ENCODE results near the gene DOCK9. TPM values are rescaled to one million over a fixed set of nuclear protein-coding genes. Genes with fewer than 3 reads are reported as not detected.

Gene DOCK9
- total RNA-seq, 2 experiments from 2014 or later, result 33.4 to 36.9 TPM

DNA sequence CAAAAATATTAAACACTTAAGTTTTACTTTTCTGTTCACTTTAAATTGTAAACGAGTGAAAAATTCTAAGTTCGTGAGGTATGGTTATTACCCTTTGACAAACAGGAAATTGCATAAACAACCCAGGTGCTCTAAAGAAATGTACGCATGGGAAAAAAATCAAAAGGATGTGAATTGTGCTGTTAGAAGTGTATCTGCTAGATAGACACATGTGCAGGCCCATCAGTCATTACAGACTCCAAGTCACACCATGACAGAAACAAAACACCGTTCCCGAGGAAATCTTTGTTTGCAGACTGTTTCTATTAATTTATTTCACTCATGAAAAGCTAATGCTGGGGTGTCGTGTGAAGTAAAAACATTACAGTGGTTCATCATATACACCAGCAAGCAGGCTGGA lies 17.0 kb upstream of the DOCK9 start:
- ChIA-PET POLR2A (no interaction called here), CTCF (interaction anchor here (0.9 kb wide), 1 partner anchor 9 kb away, joined by 3 read pairs; no protein-coding TSS in a partner anchor)
- ATAC-seq (peak; percentile 43), DNase-seq (no peak)
- peaks cover 5% of the 10 kb centered on the region for H3K36me3 Mint-ChIP-seq (ENCODE audit: low read depth)
- TF ChIP-seq, protein P1, sequence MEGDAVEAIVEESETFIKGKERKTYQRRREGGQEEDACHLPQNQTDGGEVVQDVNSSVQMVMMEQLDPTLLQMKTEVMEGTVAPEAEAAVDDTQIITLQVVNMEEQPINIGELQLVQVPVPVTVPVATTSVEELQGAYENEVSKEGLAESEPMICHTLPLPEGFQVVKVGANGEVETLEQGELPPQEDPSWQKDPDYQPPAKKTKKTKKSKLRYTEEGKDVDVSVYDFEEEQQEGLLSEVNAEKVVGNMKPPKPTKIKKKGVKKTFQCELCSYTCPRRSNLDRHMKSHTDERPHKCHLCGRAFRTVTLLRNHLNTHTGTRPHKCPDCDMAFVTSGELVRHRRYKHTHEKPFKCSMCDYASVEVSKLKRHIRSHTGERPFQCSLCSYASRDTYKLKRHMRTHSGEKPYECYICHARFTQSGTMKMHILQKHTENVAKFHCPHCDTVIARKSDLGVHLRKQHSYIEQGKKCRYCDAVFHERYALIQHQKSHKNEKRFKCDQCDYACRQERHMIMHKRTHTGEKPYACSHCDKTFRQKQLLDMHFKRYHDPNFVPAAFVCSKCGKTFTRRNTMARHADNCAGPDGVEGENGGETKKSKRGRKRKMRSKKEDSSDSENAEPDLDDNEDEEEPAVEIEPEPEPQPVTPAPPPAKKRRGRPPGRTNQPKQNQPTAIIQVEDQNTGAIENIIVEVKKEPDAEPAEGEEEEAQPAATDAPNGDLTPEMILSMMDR (IDR thresholded peaks at IDR 0.05), result no peak
- H3K27ac Mint-ChIP-seq, result peak overlapping the region; percentile 64
- intact Hi-C loops (cut with micrococcal nuclease), result no loop called here
- no peak overlapping the region for H3K4me3 Mint-ChIP-seq
- peaks cover 75% of the 10 kb centered on the region for H3K4me1 Mint-ChIP-seq (ENCODE audit: low read depth)
- no peaks in the 10 kb centered on the region for H3K9me3 Mint-ChIP-seq
- H3K27me3 Mint-ChIP-seq, result no peaks in the 10 kb centered on the region

DNA sequence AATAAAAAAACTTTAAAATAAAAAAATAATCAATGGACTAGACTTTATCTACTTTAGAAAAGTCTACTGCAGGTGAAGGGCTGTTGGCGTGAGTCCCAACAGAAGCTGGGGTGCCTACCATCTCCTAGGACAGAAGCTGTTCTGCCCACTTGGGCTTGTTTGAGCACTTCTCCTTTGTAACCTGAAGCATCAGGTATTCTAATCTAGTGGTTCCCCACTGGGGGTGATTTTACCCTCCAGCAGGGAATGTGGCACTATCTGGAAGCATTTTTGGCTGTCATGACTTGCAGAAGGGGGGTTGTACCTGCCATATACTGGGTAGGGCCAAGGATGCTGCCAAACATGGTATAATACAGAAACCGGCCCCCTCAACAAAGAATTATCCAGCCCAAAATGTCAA lies 16.2 kb upstream of the DOCK9 start:
- H3K27ac Mint-ChIP-seq, result no peak overlapping the region
- no peak overlapping the region for H3K4me3 Mint-ChIP-seq
- POLR2A ChIA-PET, result no interaction called here
- intact Hi-C loops (cut with micrococcal nuclease), result no loop called here
- H3K27me3 Mint-ChIP-seq, result no peaks in the 10 kb centered on the region
- DNase-seq (no peak), ATAC-seq (no peak)
- no peaks in the 10 kb centered on the region for H3K9me3 Mint-ChIP-seq
- CTCF ChIA-PET, result no interaction called here
- H3K36me3 Mint-ChIP-seq (ENCODE audit: low read depth), result peaks cover 5% of the 10 kb centered on the region
- H3K4me1 Mint-ChIP-seq (ENCODE audit: low read depth), result peaks cover 75% of the 10 kb centered on the region
- TF ChIP-seq, protein P1 (IDR thresholded peaks at IDR 0.05), result no peak

DNA sequence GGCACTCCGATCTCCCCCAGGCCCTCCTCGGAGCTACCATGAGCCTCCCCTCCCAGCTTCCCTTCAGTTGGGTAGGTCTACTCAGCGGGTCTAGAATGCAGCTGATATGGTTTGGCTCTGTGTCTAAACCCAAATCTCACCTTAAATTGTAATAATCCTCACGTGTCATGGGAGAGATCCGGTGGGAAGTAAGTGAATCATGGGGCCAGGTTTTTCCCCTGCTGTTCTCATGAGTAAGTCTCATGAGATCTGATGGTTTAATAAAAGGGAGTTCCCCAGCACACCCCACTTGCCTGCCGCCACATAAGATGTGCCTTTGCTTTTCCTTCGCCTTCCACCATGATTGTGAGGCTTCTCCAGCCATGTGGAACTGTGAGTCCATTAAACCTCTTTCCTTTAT lies 14.5 kb upstream of the DOCK9 start:
- Mint-ChIP-seq H3K4me1 (ENCODE audit: low read depth) (peaks cover 69% of the 10 kb centered on the region), H3K27me3 (no peaks in the 10 kb centered on the region), H3K9me3 (no peaks in the 10 kb centered on the region), H3K4me3 (no peak overlapping the region), H3K36me3 (ENCODE audit: low read depth) (peaks cover 5% of the 10 kb centered on the region), H3K27ac (peak overlapping the region; percentile 12)
- CTCF ChIA-PET, result interaction anchor here (0.9 kb wide), 1 partner anchor 42 kb away, joined by 3 read pairs; no protein-coding TSS in a partner anchor
- POLR2A ChIA-PET, result interaction anchor here (1.0 to 1.5 kb wide), 3 partner anchors 10 to 59 kb away, joined by 3 read pairs; no protein-coding TSS in a partner anchor
- no peak for ATAC-seq
- intact Hi-C loops (cut with micrococcal nuclease), result no loop called here
- TF ChIP-seq, protein P1 (IDR thresholded peaks at IDR 0.05), result no peak
- no peak for DNase-seq

DNA sequence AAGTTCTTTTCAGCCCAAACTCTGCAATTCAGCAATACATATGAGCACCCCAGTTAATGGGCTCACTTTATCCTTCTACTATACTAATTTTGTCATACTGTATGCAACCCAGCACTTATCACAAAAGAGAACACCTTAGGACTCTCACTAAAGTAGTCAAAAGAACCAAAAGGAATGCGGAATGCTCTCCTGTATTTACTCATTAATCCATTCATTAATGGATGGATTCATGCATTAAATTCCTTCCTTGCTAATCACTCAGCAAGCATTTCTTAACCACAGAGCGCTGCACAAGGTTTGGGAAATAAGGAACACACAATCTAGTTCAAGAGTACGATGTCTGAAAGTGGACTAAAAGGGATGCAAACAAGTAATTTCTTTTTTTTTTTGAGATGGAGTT lies 12.8 kb upstream of the DOCK9 start:
- intact Hi-C loops (cut with micrococcal nuclease), result no loop called here
- DNase-seq (no peak), ATAC-seq (no peak)
- Mint-ChIP-seq H3K36me3 (ENCODE audit: low read depth) (peaks cover 6% of the 10 kb centered on the region), H3K27ac (no peak overlapping the region), H3K9me3 (no peaks in the 10 kb centered on the region), H3K4me1 (ENCODE audit: low read depth) (peaks cover 71% of the 10 kb centered on the region), H3K4me3 (no peak overlapping the region), H3K27me3 (no peaks in the 10 kb centered on the region)
- TF ChIP-seq, protein P1 (IDR thresholded peaks at IDR 0.05), result no peak
- ChIA-PET CTCF (interaction anchor here (1.0 kb wide), 1 partner anchor 21 kb away, joined by 4 read pairs; no protein-coding TSS in a partner anchor), POLR2A (no interaction called here)

DNA sequence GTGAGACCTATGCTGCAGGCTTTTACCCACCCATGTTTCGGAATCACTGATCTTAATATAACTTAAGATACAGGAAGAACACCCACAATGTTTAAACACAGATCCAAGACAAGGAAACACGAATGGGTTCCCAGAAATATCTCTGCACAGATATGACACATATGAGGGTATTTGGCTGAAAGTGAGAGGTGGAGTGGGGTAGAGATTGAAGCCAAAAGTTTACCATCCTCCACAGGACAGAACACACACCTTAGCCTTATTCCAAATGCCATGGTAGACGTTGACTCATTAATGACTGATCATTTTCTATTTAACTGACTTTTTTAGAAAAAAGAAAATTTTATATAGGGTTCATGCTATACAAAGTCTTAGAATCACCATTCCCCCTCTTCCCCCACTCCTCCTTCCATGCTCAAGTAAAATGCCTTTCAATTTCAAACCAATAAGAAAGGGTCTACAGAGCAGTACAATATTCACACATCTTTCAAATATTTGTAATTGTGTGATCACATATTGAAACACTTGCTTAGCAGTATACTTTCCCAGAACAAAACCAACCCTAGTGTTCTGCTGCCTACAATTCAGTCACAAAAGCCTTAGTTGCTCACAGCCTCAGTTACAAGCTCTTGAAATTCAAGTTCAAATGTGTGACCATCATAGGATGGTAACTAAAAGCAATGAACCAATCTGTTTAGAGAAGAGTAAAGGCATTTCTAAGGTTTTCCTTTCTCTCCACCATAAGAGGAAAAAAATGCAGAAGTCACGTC lies 11.8 kb upstream of the DOCK9 start:
- H3K27me3 Mint-ChIP-seq, result no peaks in the 10 kb centered on the region
- POLR2A ChIA-PET, result interaction anchor here (0.8 to 1.6 kb wide), 2 partner anchors 9 kb away, joined by 3 read pairs; no protein-coding TSS in a partner anchor
- H3K27ac Mint-ChIP-seq, result peak overlapping the region; percentile 42
- CTCF ChIA-PET, result interaction anchor here (1.0 kb wide), 1 partner anchor 19 kb away, joined by 4 read pairs; no protein-coding TSS in a partner anchor
- no peak for DNase-seq
- TF ChIP-seq, protein P1 (IDR thresholded peaks at IDR 0.05), result no peak
- intact Hi-C loops (cut with micrococcal nuclease), result loop anchor here (5.0 kb wide), 1 partner anchor 38 kb away; no protein-coding TSS in a partner anchor
- peaks cover 74% of the 10 kb centered on the region for H3K4me1 Mint-ChIP-seq (ENCODE audit: low read depth)
- no peaks in the 10 kb centered on the region for H3K9me3 Mint-ChIP-seq
- H3K36me3 Mint-ChIP-seq (ENCODE audit: low read depth), result peaks cover 2% of the 10 kb centered on the region
- peak; percentile 89 for ATAC-seq
- no peak overlapping the region for H3K4me3 Mint-ChIP-seq

All from activated CD8-positive, alpha-beta T cell treated with anti-CD3 and anti-CD28 coated beads for 36 hours (primary cell).